ENCODE measurements around the gene ZNF695. TPM values are rescaled to one million over a fixed set of nuclear protein-coding genes. Genes with fewer than 3 reads are reported as not detected.
"Not testable (repeated sequence)": the region's sequence is repeated elsewhere in the genome, so short reads cannot be mapped to it uniquely, and the experiment has no call there.

The ZNF695 gene
- polyA plus RNA-seq, 1 of the 3 experiments (the other 2 are of a cell fraction): 3.2 TPM

DNA sequence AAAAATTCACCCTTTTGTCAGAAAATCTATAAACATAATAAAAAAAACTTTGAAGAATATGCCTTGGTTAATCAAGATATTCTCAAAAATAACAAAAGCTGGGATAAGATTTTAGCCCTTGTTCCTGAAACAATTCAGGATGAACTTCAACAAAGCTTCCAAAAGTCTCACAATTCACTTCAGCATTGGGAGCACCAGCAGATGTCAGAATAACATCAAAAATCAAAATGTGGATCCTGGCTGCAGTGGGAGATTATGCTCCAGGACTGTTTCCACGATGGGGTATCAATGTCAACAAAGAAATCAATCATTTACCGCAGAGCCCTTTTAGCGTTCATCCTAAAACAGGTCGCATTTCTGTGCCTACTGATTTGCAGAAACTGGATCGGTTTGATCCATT lies 35.5 kb upstream of the ZNF695 start (continued):
- no peak for TF ChIP-seq TAF1 (IDR thresholded peaks at IDR 0.05; ENCODE audit: borderline replicate concordance, low read depth, low read length)
- TF ChIP-seq EP300 (IDR thresholded peaks at IDR 0.05; ENCODE audit: borderline replicate concordance in 1 of 2, low read depth in 1 of 2, low read length in 1 of 2): no peak
- no peak for TF ChIP-seq TEAD4 (IDR thresholded peaks at IDR 0.05; ENCODE audit: borderline replicate concordance, insufficient read depth)
- TF ChIP-seq RFX5 (IDR thresholded peaks at IDR 0.05; ENCODE audit: low read length): no peak
- no peak for TF ChIP-seq MEF2A (IDR thresholded peaks at IDR 0.05; ENCODE audit: borderline replicate concordance, low read depth)
- no peak for TF ChIP-seq SMC3 (IDR thresholded peaks at IDR 0.05; ENCODE audit: low read depth, low read length)
- TF ChIP-seq POLR2AphosphoS5 (IDR thresholded peaks at IDR 0.05; ENCODE audit: low read depth, low read length): no peak

DNA sequence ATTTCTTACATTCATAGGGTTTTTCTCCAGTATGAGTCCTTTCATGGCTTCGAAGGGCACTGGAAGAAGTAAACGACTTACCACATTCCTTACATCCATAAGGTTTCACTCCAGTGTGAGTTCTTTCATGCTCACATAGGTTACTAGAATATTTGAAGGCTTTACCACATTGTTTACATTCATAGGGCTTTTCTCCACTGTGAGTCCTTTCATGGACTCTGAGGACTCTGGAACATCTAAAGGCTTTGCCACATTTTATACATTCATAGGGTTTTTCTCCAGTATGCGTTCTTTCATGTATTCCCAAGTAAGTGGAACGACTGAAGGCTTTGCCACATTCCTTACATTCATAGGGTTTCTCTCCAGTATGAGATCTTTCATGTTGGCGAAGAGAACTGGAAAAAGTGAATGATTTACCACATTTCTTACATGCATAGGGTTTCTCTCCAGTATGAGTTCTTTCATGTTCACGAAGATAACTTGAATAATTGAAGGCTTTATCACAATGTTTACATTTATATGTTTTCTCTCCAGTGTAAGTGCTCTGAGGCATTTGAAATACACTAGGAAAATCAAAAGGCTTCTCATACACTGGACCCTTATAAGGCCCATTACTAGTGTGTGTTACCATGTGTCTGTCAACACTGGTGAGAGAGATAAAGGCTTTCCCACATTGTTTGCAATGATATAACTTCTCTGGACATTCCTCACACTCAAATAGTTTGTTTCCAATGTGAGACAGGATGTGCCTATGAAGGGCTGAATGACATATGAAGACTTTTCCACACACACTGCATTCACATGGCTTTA lies 29.9 kb upstream of the ZNF695 start:
- no peak for DNase-seq
- peaks cover 15% of the 10 kb centered on the region for H3K9me3 ChIP-seq
- H3K9me2 ChIP-seq: no peaks in the 10 kb centered on the region
- no peak overlapping the region for H3K9ac ChIP-seq
- TF ChIP-seq CHD2 (IDR thresholded peaks at IDR 0.05; ENCODE audit: low read length, partially characterized antibody) (no peak), FOXM1 (IDR thresholded peaks at IDR 0.05; ENCODE audit: low read depth) (no peak)
- CTCF ChIA-PET: no interaction called here
- H3K4me2 ChIP-seq: no peak overlapping the region
- no peak overlapping the region; a peak in 1 of 4 replicates for H3K4me3 ChIP-seq (ENCODE audit: low read depth in 2 of 2, low read length in 1 of 2)
- no peaks in the 10 kb centered on the region for H4K20me1 ChIP-seq (ENCODE audit: insufficient read depth)
- POLR2A ChIA-PET: no interaction called here
- H3K79me2 ChIP-seq (ENCODE audit: insufficient read depth): peaks cover 1% of the 10 kb centered on the region; the same call in 1 of the 2 replicates
- H3K4me1 ChIP-seq (ENCODE audit: control insufficient read depth in 1 of 2, insufficient read depth in 2 of 2, low read depth in 1 of 2, low read length in 1 of 2): no peaks in the 10 kb centered on the region
- WGBS (ENCODE audit: low lambda C conversion rate): 86% methylated on average over 6 of the region's 6 CpGs
- peaks cover 30 to 44% of the 10 kb centered on the region in 2 experiments for H3K36me3 ChIP-seq (replicated peaks in 1 of 2; ENCODE audit: control insufficient read depth in 1 of 2, insufficient read depth in 2 of 2, low read length in 1 of 2)
- no peaks in the 10 kb centered on the region for H3F3A ChIP-seq (replicated peaks; ENCODE audit: insufficient read depth)
- H2AFZ ChIP-seq (ENCODE audit: low read depth): no peak overlapping the region
- H3K27me3 ChIP-seq (ENCODE audit: insufficient read depth): no peaks in the 10 kb centered on the region
- H3K27ac ChIP-seq (ENCODE audit: low read depth in 2 of 2, low read length in 1 of 2): no peak overlapping the region

DNA sequence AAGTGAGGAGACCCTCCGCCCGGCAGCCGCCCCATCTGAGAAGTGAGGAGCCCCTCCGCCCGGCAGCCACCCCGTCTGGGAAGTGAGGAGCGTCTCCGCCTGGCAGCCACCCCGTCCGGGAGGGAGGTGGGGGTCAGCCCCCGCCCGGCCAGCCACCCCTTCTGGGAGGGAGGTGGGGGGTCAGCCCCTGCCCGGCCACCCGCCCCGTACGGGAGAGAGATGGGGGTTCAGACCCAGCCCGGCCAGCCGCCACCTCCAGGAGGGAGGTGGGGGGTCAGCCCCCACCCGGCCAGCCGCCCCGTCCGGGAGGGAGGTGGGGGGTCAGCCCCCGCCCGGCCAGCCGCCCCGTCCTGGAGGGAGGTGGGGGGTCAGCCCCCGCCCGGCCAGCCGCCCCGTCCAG lies 24.4 kb upstream of the ZNF695 start:
- DNase-seq; CTCF ChIA-PET; H2AFZ ChIP-seq (ENCODE audit: low read depth); H3K4me2 ChIP-seq; H4K20me1 ChIP-seq (ENCODE audit: insufficient read depth); H3K27me3 ChIP-seq (ENCODE audit: insufficient read depth); POLR2A ChIA-PET; H3K9ac ChIP-seq; H3F3A ChIP-seq (replicated peaks; ENCODE audit: insufficient read depth); H3K79me2 ChIP-seq (ENCODE audit: insufficient read depth); H3K27ac ChIP-seq (ENCODE audit: low read depth in 2 of 2, low read length in 1 of 2); H3K4me3 ChIP-seq (ENCODE audit: low read depth in 2 of 2, low read length in 1 of 2); H3K4me1 ChIP-seq (ENCODE audit: control insufficient read depth in 1 of 2, insufficient read depth in 2 of 2, low read depth in 1 of 2, low read length in 1 of 2); H3K9me3 ChIP-seq; H3K9me2 ChIP-seq: not testable (repeated sequence)
- WGBS (ENCODE audit: low lambda C conversion rate): 90% methylated on average over 2 of the region's 30 CpGs
- H3K36me3 ChIP-seq (replicated peaks in 1 of 2; ENCODE audit: control insufficient read depth in 1 of 2, insufficient read depth in 2 of 2, low read length in 1 of 2): peaks cover 16 to 24% of the 10 kb centered on the region in 2 experiments

- 13% methylated on average over 5 of the region's 5 CpGs for WGBS (ENCODE audit: low lambda C conversion rate)
- H3K9me3 ChIP-seq; H3K79me2 ChIP-seq (ENCODE audit: insufficient read depth); H3F3A ChIP-seq (replicated peaks; ENCODE audit: insufficient read depth); H3K27me3 ChIP-seq (ENCODE audit: insufficient read depth); H3K9ac ChIP-seq; POLR2A ChIA-PET; H3K27ac ChIP-seq (ENCODE audit: low read depth in 2 of 2, low read length in 1 of 2); CTCF ChIA-PET; H3K36me3 ChIP-seq (replicated peaks in 1 of 2; ENCODE audit: control insufficient read depth in 1 of 2, insufficient read depth in 2 of 2, low read length in 1 of 2); H3K4me3 ChIP-seq (ENCODE audit: low read depth in 2 of 2, low read length in 1 of 2); H2AFZ ChIP-seq (ENCODE audit: low read depth); H3K9me2 ChIP-seq; DNase-seq; H3K4me1 ChIP-seq (ENCODE audit: control insufficient read depth in 1 of 2, insufficient read depth in 2 of 2, low read depth in 1 of 2, low read length in 1 of 2); H4K20me1 ChIP-seq (ENCODE audit: insufficient read depth); H3K4me2 ChIP-seq: not testable (repeated sequence)
Measured at GRCh38 chr1:247024658-247025057, 16.8 kb upstream of the ZNF695 start.
